Vagina (tissue), 2 donors: ENCODE data around the gene SELENOS.

Experiments used
- POLR2A ChIP-seq, 2 donors: fragments of 450-650 bp; IDR thresholded peaks; one replicate each; pipeline ENCODE4 v1.6.1; 2017; ENCODE audit warnings: antibody characterized with exemption in 2 of 2, mild to moderate bottlenecking in 2 of 2, moderate library complexity in 2 of 2
- POLR2AphosphoS5 ChIP-seq, 2 donors: sonication (generic); formaldehyde crosslinking; IDR thresholded peaks; one replicate each; pipeline ENCODE4 v1.9.0; 2017; ENCODE audit warnings: antibody characterized with exemption in 2 of 2, mild to moderate bottlenecking in 2 of 2, low read depth in 1 of 2; ENCODE audit not compliant: insufficient read depth in 1 of 2
- TF ChIP-seq, protein P1 (sequence below), 3 experiments: fragments of 450-650 bp in 2 of 3; fragments of 200-600 bp in 1 of 3; sonication (generic) in 1 of 3; IDR thresholded peaks; one replicate each; pipeline ENCODE4 v1.5.1; 2017 to 2019; ENCODE audit warnings: antibody characterized with exemption in 3 of 3, mild to moderate bottlenecking in 2 of 3, moderate library complexity in 2 of 3

GRCh38 chr15:101266787-101267186 lies 10.5 kb downstream of the SELENOS start:
- TF ChIP-seq, protein P1, sequence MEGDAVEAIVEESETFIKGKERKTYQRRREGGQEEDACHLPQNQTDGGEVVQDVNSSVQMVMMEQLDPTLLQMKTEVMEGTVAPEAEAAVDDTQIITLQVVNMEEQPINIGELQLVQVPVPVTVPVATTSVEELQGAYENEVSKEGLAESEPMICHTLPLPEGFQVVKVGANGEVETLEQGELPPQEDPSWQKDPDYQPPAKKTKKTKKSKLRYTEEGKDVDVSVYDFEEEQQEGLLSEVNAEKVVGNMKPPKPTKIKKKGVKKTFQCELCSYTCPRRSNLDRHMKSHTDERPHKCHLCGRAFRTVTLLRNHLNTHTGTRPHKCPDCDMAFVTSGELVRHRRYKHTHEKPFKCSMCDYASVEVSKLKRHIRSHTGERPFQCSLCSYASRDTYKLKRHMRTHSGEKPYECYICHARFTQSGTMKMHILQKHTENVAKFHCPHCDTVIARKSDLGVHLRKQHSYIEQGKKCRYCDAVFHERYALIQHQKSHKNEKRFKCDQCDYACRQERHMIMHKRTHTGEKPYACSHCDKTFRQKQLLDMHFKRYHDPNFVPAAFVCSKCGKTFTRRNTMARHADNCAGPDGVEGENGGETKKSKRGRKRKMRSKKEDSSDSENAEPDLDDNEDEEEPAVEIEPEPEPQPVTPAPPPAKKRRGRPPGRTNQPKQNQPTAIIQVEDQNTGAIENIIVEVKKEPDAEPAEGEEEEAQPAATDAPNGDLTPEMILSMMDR (IDR thresholded peaks at IDR 0.05) = no peak
- TF ChIP-seq POLR2A (IDR thresholded peaks at IDR 0.05) (no peak), POLR2AphosphoS5 (IDR thresholded peaks at IDR 0.05; ENCODE audit: insufficient read depth in 1 of 2, low read depth in 1 of 2) (no peak)
